ENCODE results near the gene DGKD.

GRCh38 chr2:233457356-233457755, 103.1 kb downstream of the DGKD start:
- TF ChIP-seq POLR2AphosphoS5 (IDR thresholded peaks at IDR 0.05) (no peak), POLR2A (IDR thresholded peaks at IDR 0.05) (no peak)
